Measurements from ENCODE around the gene ACOX2. TPM values are rescaled to one million over a fixed set of nuclear protein-coding genes. Genes with fewer than 3 reads are reported as not detected.

ACOX2 gene
- total RNA-seq, 1 experiment from 2014 or later = 12.8 TPM

GRCh38 chr3:58534592-58535494 is 2.1 kb downstream of the ACOX2 start:
- RAD21 ChIA-PET (ENCODE audit: low non-redundant PET in 1 of 2, low total read pairs in 2 of 2, uncharacterized antibody in 2 of 2, unreplicated experiment in 2 of 2) = no interaction called here
- no peak overlapping the region for H3K4me3 ChIP-seq (replicated peaks in 1 of 2; ENCODE audit: low read depth in 1 of 2, low read length in 2 of 2)
- H3K9me2 ChIP-seq (ENCODE audit: insufficient read depth) = no peaks in the 10 kb centered on the region
- H3K9me3 ChIP-seq (ENCODE audit: control insufficient read depth in 1 of 2, insufficient read depth in 1 of 2, low read depth in 1 of 2, low read length in 2 of 2) = no peaks in the 10 kb centered on the region
- DNase-seq (ENCODE audit: low read depth, low spot score) = no peak
- no peak for ATAC-seq
- no peaks in the 10 kb centered on the region; the same call in 1 of the 2 replicates for H3K27me3 ChIP-seq (ENCODE audit: insufficient read depth, low read length)
- H4K20me1 ChIP-seq (ENCODE audit: insufficient read depth) = no peaks in the 10 kb centered on the region
- H2AFZ ChIP-seq (ENCODE audit: low read depth, low read length, poor library complexity, severe bottlenecking) = no peak overlapping the region
- H3K79me2 ChIP-seq (ENCODE audit: insufficient read depth, low read length) = no peaks in the 10 kb centered on the region
- intact Hi-C loops (cut with micrococcal nuclease) = no loop called here
- POLR2A ChIA-PET = no interaction called here
- H3K4me1 ChIP-seq (ENCODE audit: control insufficient read depth in 1 of 2, insufficient read depth in 2 of 2, low read length in 2 of 2) = peaks cover 2 to 14% of the 10 kb centered on the region in 2 experiments; a peak in 2 of 4 replicates
- H3K9ac ChIP-seq (ENCODE audit: low read length) = no peak overlapping the region
- CTCF ChIA-PET = interaction anchor here (0.7 kb wide), 1 partner anchor 357 kb away, joined by 3 read pairs; no protein-coding TSS in a partner anchor
- BruUV-seq (replicated peaks) = no TSS peak
- H3K36me3 ChIP-seq (ENCODE audit: control insufficient read depth in 1 of 2, insufficient read depth in 2 of 2, low read length in 2 of 2) = no peaks in the 10 kb centered on the region
- H3K4me2 ChIP-seq (ENCODE audit: low read length) = no peak overlapping the region
- H3K27ac ChIP-seq (ENCODE audit: low read depth, low read length) = no peak overlapping the region
- no peak for TF ChIP-seq CBX3 (IDR thresholded peaks at IDR 0.05; ENCODE audit: low read depth)
- TF ChIP-seq CTCF (IDR thresholded peaks at IDR 0.05 in 2 of 3, conservative IDR thresholded peaks at IDR 0.05 in 1 of 3; ENCODE audit: borderline replicate concordance in 1 of 3, insufficient read depth in 1 of 3, low read depth in 2 of 3, low read length in 2 of 3) = no peak
- no peak for TF ChIP-seq EZH2phosphoT487 (IDR thresholded peaks at IDR 0.05; ENCODE audit: borderline replicate concordance)
- TF ChIP-seq FOSL1 (IDR thresholded peaks at IDR 0.05; ENCODE audit: low read depth) = no peak
- no peak for TF ChIP-seq ZBTB33 (IDR thresholded peaks at IDR 0.05; ENCODE audit: extremely low read depth, insufficient replicate concordance, low read length)
- no peak for TF ChIP-seq RAD21 (IDR thresholded peaks at IDR 0.05; ENCODE audit: low read depth)
- TF ChIP-seq ELF1 (IDR thresholded peaks at IDR 0.05; ENCODE audit: borderline replicate concordance, low read depth) = no peak
